HG02759 (cell line): Measurements from ENCODE around the gene CLEC14A.

Experiments
- ATAC-seq: cut with Tn5 transposase; IDR thresholded peaks from one replicate; pipeline ENCODE4 v1.9.1; 2021; ENCODE audit warnings: mild to moderate bottlenecking, moderate library complexity; ENCODE audit not compliant: unreplicated experiment

The CLEC14A gene

GRCh38 chr14:38206689-38207376 is 49.1 kb downstream of the CLEC14A start:
- ATAC-seq = no peak

- no peak for ATAC-seq
Measured at GRCh38 chr14:38205949-38206665, 49.8 kb downstream of the CLEC14A start.

- no peak for ATAC-seq
Measured at GRCh38 chr14:38205119-38205813, 50.6 kb downstream of the CLEC14A start.

GRCh38 chr14:38204719-38205115 is 51.2 kb downstream of the CLEC14A start:
- no peak for ATAC-seq
